NCI-H748 (cell line): ENCODE results near the gene KAT6B.
A peak's percentile ranks its signal among the peaks of the same experiment; 100 is the strongest.
"Not testable (repeated sequence)": the region's sequence is repeated elsewhere in the genome, so short reads cannot be mapped to it uniquely, and the experiment has no call there.

Experiments used
- DNase-seq: peaks from one replicate; lab custom pipeline; 2025; ENCODE audit not compliant: unreplicated experiment; lab: John Stamatoyannopoulos, UW

KAT6B gene

DNA sequence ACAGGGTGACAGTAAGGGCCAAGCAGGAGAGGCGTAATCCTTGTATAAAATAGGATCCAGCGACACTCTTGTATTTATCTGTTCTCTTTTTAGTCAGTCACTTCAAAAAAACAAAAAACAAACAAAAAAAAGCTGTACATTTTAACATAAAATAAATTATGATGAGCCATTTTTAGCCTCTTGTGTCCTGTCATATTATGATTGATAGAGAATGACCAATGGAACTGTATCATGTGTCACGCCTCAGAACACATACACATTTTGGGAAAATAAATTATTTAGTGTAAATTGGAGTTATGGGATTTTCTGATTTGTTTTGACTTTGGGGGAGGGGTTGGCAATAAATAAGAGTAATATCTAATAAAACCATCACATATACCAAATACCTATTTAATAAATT, 205.7 kb downstream of the KAT6B start:
- DNase-seq = no peak

DNA sequence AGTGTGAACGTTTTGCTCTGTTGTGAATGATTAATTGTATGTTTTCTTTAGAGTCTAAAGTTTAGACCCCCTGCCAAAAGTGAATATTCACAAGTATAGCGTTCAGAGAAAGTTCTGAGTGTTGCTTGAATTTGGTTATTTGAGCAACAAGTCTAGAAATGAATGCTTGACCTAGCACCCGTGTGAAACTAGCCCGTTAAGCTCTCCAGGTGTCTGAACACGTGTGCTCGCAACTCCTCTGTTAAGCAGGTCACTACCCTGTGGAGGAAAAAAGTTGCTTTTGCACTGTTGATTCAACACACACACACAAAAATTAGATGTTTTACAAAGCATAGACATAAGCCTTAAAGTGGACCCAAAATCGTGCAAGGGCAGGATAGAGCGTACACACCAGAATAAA, 206.4 kb downstream of the KAT6B start:
- DNase-seq = no peak

DNA sequence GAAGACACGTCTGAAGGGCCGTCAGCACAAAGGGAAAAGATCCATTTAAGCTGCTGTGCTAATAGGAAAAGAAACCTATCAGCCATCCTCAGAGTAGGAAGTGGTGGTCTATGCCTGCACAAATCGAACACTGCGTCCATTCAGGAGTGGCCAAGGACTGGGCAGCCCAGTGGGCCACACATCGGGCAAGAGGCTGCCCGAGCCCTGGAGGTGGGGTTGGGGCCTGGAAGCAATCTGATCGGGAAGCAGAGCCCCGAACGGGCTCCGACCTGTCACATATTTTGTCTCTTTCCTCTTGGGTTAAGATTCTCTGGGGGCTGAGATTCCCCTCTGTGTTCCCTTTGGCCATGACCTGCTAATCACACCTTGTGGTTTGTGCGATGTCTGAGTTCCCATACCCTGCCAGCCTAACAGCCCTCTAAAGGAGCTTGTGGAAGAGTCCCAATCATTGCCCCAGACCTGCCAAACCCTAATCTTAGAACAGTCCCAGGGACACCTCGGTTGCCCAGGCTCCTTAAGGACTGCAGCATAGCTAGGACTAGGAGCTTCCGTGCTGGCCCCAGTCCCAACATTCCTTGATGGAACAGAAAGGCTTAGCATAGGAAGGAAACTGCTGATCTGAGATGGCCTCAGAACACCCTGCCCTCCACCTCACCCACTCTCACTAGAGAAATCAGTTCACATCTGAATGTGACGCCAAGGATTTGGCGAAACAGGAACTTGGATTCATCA, 207.2 kb downstream of the KAT6B start:
- DNase-seq = no peak

DNA sequence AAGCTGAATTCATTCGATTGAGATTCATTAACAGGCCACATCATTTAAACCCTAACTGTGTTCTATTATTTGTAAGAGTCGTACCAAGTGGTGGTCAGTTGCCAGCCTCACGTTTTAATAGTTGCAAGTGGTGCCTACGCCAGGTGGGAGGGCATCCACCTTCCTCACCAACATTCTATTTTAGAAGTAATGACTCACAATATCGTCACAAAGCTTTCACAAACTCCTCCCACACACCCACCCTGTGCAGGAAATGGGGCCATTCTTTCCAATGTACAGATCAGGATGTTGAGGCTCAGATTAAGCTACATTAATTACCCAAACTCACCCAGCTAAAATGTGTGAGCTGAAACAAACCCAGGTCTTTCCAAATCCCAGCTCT, 207.7 kb downstream of the KAT6B start:
- DNase-seq = no peak

DNA sequence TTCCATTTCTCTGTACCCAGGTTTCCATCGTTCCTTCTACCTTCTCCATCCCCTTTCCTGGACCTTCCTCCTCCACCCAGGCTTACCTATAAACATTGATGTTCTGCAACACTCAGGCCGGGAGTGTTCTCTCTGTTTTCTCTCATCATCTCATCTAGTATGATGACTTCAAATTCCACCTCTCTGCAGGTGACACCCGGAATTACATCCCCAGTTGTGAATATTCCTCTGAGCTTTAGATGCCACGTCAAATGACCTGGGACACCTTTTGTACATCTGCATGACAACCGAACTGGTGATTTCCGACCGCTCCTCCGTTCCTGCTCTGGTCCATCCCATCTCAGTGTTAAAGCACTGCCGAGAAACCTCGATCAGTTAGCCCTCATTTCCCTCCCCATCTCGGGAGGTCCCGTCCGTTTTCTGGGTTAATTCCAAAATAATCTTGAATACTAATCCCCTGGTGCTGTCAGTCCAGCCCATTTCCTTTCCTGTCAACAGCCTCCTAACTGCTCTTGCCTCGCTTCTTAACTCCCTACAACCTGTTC, 208.4 kb downstream of the KAT6B start:
- DNase-seq = no peak

DNA sequence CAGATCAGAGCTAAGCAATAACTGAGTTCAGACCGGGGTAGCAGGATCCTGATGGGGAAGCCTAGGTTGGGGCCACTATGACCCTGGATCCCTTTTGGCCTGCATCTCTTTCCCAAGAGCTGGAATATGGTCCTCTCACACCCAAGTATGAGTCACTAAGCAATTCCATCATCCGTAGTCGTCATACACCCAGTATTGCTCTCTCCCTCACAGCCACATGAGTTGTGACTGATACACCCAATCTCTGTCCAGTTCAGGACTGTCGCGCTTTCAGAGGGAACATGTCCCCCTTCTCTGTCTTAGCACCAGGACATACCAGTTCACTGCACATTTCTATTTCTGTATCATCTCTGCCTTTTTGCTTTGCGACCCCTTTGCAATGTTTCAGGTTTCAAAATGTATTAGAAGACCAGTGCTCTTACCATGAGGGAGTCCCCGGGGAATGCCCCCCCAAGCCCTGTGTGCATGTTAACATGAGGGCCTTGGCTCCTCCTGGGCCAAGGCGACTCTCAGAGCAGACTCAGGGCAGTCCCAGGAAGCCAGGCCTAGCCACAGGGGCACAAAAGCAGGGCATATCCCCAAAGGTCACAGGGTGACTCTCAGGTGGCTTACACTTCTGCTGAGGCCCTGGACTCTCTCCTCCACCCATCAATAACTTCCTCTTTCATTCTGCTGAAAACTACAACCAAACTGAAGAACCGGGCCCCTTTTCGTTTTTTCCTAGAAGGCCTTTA, 209.7 kb downstream of the KAT6B start:
- no peak for DNase-seq

DNA sequence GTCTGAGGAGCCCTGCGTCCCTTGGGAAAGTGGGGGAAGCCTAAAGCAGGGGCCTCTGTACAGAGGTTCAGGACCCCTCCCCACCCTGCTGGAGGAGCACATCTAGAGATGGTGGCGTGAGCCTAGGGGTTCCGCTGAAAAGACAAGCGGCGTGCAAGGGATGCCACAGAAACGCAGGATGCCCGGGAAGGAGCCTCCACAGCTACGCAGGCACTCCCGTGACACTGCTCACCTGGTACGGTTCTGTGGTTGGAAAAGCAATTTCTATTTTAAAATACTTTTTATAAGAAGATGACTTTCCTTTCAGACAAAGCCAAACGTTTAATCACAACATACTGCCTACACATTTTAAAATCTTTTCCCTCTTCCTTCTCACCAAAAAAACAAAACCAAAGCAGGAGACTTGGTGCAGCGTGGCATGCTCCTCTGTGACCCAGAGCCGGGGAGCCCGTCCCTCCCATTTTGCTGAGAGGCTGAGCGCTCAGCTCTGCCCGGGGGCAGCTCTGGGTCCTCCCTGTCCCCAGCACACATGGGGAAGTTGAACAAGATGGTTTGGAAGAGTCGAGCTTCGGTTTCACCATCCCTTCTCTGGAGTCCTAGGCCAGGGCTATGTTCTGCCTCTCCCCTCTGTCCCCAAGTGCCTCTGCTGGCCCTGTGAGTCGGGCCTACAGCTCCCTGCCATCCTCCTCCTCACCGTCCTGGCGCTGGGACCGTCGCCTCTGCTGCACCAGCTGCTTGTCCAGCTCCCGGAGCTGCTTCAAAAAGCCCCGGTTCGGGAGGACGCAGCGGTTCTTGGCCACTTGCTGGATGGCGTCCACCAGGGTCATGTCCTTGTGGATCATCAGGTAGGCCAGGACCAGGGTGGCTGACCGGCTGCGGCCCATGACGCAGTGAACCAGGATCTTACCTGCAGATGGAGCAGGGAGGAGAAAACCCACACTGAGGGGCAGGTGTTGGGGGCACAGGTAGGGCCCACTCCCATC, 211.1 kb downstream of the KAT6B start:
- DNase-seq = no peak

DNA sequence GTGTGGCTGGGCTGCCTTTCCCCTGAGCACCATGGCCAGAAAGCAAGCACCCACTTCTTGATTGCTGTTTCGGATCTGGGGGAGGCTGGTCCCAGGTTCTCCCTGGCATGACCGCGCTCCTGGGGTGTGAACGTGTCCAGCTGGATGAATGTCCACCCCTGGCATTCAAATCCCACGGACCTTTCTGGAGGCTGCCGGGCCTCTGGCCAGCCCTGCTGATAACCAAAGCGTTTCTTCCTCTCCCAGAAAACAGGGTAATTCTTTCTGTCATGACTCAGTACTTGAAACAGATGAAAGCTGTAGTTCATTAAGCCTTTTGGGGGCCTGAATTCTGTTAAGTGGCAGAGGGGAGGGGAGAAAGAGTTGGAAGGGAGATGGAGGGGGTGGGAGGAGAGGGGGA, 211.9 kb downstream of the KAT6B start:
- DNase-seq = no peak

DNA sequence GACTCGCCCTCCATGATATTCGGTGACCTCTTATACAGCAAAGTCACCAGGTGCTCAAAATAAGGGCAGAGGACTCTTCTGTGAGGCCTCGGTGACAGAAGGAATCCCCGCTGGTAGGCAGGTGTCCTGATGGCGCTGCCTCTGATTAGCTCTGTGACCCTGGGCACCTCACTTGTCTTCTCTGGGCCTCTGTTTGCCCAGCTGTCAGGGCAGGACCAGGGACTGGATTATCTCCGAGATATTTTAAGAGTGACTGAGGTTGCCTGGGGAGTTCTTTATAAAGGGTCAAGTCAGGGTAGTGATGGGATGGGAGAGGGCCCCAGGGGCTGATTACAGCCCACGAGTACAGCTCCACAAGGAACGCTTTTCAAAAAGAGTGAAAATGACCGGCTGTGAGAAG, 214.2 kb downstream of the KAT6B start:
- DNase-seq = peak; percentile 95

DNA sequence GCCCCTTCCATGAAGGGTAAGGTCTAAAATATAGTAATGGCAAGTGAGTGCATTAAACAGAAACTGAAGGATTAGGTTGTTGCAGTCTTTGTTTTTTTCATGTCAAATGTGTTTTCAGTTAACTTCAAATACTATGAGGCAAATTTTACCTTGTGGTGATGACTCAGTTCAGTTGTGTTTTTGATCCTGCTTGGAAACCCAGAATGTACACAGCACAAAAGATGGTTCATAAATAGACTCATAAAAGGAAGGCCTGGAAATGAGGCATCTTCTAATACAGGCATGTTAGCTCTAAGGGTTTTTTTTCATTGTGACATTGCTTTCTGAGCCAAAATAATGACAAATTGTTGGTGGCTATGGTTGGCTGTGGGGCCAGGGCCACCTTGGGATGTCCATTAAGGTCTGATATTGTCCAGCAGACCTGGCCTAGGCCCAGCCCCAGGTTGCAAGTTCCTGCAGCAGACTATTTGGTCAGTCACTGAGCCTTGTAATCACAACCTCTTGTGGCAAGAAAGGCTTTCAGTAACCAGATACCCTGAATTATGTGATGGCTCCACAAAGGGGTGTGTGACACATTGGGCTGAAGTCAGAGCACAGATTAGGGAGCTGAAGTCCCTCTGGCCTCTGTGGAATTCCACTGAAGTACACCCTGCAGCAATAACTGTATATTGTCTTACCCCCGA, 216.0 kb downstream of the KAT6B start:
- DNase-seq = peak; percentile 56

DNA sequence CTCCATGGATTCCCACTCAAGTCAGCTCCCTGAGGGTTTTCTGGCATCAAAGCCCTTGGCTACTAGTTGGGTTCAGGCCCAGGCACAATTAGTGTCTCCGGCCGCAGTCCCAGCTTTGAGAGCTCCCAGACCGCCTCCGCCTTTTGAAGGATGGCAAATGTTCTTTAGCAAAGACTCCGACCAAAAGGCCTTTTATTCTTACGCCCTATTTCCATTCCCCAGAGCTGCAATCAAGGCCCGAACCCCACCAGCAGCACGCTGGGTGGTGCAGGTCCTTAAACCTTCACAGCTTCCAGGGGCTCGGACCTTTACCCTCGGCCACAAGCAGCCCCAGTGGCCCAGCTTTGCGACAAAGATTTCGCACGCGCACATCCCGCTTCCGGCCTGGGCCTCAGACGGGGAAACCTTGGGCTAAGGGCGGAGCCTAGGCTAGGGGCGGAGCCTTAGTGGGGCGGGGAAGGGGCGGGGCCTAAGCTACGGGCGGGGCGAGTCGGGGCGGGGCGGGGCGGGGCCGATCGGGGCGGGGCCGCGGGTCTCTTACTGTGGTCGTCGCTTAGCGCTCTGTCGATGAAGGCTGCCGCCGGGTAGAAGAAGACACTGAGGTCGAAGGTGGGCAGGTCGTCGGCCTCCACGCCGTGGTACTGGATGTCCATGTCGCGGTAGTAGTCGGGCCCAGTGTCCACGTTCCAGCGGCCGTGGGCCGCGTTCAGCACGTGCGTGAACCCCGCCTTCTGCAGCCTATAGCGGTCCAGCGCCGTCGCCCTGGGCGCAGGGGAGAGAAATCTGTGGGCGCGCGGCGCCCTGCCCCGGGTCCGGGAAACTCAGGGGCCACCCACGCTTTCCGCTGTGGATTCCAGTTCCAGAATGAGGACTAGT, 217.1 kb downstream of the KAT6B start:
- DNase-seq = no peak

DNA sequence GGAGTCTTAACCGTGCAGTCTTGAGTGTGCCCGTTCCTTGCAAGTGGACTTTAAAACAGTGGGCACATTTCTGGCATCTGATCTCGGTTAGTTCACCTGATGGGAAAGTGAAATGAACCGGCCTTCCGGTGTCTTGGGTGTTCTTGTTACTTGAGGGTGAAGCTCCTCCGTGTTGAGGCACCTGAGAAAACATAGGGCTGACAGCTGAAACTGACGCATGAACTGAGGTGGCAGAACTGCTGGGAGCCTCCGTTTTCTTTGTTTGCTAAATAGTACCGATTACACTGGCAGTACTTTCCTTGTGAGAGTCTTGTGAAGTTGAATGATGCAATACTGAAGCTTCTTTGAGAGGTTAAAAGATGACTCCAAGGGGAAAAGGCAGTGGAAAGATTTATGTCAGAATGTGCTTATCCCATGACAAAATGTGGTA, 222.3 kb downstream of the KAT6B start:
- no peak for DNase-seq

DNA sequence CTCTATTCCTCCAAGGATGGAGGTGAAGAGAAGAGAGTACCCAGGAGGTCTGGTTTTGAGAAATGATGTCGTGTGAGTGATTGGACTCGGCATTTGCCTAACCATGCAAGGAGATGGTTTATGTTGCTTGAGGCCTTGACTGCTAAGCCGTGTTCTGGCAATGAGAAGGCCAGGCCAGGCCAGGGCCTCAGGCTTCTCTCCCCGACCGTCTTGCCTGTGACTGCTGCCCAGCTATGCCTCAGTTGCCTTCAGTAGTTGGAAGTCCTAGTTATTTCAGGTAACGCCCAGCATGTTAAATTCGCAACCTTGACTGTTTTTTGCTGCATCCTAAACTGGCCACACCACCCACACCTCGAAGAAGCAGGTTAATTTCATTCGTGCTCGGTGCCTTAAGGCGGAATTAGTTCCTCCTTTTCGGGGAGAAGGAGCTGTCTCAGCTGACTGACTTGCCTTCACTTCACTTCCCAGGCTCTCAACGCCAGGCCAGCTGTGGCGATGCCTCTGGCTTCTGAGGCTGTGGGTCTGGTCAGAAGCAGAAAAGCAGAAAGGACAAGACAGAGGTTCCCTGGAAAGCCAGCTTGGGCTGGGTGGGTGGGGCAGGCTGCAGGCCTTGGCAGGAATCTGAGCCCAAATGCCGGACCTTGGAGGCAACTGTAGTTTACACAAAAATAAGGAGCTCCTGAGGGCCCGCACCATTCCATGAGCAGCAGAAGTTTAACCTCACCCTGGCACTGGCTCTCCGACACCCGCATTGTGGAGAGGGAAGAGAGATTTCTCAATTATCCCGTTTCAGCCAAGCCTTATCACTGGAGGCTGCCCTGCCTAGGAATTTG, 223.1 kb downstream of the KAT6B start:
- no peak for DNase-seq

DNA sequence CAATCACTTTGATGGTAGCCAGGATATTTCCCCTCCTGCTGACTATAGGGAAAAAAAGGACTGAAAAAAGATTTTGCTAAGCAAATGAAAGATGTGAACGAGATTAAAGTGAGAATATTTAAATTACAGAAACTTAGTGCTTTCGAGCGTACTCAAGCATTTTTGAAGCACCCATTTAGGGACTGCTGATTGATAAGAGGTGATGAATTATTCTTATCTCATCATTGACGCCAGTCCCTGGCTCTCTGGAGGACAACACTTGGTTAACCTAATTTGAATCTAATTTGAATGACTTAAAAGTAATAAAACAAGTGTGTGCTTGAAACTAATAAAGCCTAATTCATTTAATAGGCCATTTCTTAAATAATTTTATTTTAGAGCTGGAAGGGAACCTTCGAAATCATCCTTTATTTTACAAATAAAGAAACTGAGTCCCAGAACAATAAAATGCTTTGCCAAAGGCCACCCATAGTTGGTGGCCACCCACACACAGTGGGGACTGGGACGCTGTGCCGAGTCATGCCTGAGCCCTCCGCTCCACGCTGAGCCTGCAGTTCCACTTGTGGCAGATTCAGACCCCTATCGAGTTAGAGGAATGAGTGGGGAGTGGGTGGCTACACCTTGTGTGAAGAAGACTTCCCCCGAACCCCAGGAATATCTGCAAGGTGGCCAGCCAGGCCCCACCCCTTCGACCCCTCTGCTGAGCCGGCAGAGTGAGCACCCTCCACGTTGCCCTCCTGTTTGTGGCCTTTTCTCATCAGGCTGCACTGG, 223.9 kb downstream of the KAT6B start:
- DNase-seq = no peak

DNA sequence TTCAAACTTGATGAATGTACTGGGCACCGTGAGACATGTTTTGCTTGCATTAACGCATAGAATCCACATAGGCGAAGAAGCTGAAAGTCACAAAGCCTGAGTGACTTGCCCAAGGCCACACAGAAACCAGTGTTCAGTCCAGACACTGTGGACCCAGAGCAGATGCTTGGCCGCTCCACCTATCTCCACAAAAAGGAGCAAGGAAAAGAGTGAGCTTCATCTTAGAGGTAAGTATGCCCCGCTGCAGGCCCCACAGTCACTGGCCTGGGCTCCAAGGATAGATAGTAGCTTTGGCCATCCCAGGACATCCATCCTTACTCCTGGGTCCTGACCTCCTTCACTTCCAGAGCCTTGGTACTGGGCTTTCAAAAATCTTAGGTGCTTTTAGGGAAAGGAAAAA, 224.9 kb downstream of the KAT6B start:
- DNase-seq = no peak

DNA sequence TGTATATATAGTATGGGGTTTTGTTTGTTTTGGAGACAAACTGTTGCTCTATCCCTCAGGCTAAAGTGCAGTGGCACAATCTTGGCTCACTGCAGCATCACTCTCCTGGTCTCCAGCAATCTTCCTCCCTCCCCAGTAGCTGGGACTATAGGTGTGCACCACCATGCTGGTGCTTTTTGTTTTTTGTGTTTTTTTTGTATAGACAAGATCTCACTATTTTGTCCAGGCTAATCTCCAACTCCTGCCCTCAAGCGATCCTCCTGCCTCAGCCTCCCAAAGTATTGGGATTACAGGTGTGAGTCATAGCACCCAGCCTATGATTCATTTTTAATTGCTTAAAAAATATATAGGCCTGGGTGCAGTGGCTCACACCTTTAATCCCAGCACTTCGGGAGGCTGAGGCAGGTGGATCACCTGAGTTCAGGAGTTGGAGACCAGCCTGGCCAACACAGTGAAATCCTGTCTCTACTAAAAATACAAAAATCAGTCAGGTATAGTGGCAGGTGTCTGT, 229.6 kb downstream of the KAT6B start:
- not testable (repeated sequence) for DNase-seq

DNA sequence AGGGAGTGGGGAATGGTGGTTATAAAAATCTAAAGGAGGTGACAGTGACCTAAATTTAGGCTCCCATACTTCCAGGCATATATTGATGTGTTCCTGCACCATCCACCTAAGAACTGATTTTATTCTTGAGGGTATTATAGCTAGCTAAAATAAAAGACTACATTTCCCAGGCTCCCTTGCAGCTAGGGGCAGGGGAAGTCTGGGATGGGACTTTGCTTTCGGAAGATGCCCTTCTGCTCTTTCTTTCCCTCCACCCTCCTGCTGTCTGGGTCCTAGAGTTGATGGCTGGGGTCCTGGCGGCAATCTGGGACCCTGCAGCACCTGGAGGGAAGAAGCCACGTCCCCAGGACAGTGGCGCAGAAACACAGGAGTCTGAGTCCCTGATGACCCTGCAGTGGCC, 231.3 kb downstream of the KAT6B start:
- no peak for DNase-seq

DNA sequence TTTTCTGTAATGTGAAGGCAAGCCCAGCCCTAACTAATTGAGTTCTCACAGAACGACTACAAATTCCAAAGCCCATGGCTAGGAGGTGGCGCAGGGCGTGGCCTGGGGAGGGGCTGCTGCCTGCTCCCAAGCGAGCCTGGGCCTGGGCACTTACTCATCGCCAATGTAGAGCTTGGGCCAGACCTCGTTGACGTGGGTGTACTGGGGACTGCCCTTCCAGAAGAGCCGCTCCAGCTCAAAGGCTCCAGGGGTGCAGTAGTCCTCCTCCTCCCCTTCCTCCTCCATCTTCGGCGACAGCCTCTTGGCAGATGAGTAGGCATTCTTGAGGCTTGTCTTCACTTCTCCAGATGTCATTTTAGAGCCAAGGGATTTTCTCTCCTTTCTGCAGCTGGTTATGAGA, 231.8 kb downstream of the KAT6B start:
- no peak for DNase-seq
